GM18507 (cell line): ENCODE measurements around the gene TRIM62.

ENCODE experiments used
- DNase-seq: peaks from one replicate; pipeline ENCODE4 v3.0.0; 2011; ENCODE audit warnings: low read depth; ENCODE audit not compliant: insufficient read length; ENCODE audit errors: extremely low spot score
- FAIRE-seq: peaks from 2 replicates; lab custom pipeline; 2011; peaks lifted over from hg19 to GRCh38; lab: Jason Lieb, UNC

The TRIM62 gene

GRCh38 chr1:33163621-33164519 is 18.0 kb downstream of the TRIM62 start:
- FAIRE-seq (no peak), DNase-seq (no peak)

- DNase-seq (no peak), FAIRE-seq (no peak)
These were observed 19.7 kb downstream of the TRIM62 start for GRCh38 chr1:33162141-33162540.

- no peak for DNase-seq
- no peak for FAIRE-seq
These were observed 20.7 kb downstream of the TRIM62 start for GRCh38 chr1:33161061-33161681.

GRCh38 chr1:33159577-33159976 is 22.3 kb downstream of the TRIM62 start:
- FAIRE-seq (no peak), DNase-seq (no peak)

- no peak for FAIRE-seq
- DNase-seq, result no peak
These were observed 23.5 kb downstream of the TRIM62 start for GRCh38 chr1:33158366-33158765.

GRCh38 chr1:33157131-33157530 is 24.7 kb downstream of the TRIM62 start:
- DNase-seq (no peak), FAIRE-seq (no peak)

- no peak for FAIRE-seq
- no peak for DNase-seq
These were observed 25.8 kb downstream of the TRIM62 start for GRCh38 chr1:33155877-33156538.

- no peak for DNase-seq
- no peak for FAIRE-seq
These were observed 28.2 kb downstream of the TRIM62 start for GRCh38 chr1:33153650-33154049.

- DNase-seq, result no peak
- peak; percentile 62 for FAIRE-seq
These were observed 29.0 kb downstream of the TRIM62 start for GRCh38 chr1:33152685-33153432.

GRCh38 chr1:33151116-33151515 is 30.7 kb downstream of the TRIM62 start:
- no peak for DNase-seq
- FAIRE-seq, result no peak

- FAIRE-seq (no peak), DNase-seq (no peak)
These were observed 31.3 kb downstream of the TRIM62 start for GRCh38 chr1:33150522-33150921.

GRCh38 chr1:33149453-33150190 is 32.2 kb downstream of the TRIM62 start:
- DNase-seq, result no peak
- FAIRE-seq, result no peak

GRCh38 chr1:33148615-33149014 is 33.2 kb downstream of the TRIM62 start:
- DNase-seq (no peak), FAIRE-seq (no peak)

- DNase-seq, result no peak
- FAIRE-seq, result no peak
These were observed 33.9 kb downstream of the TRIM62 start for GRCh38 chr1:33147997-33148314.

GRCh38 chr1:33147275-33147996 is 34.4 kb downstream of the TRIM62 start:
- DNase-seq, result no peak
- no peak for FAIRE-seq

GRCh38 chr1:33146003-33146402 is 35.8 kb downstream of the TRIM62 start:
- FAIRE-seq (no peak), DNase-seq (no peak)

GRCh38 chr1:33143698-33144097 is 38.1 kb downstream of the TRIM62 start:
- FAIRE-seq (no peak), DNase-seq (no peak)

- FAIRE-seq, result no peak
These were observed 38.7 kb downstream of the TRIM62 start for GRCh38 chr1:33143176-33143575.

More at GRCh38 chr1:33143176-33143575, 38.7 kb downstream of the TRIM62 start:
- DNase-seq, result no peak
